Activated CD8-positive, alpha-beta memory T cell treated with anti-CD3 and anti-CD28 coated beads, Interleukin-2, amount 10 ng/mL, durations not matched to agents 7 days and 5 days (primary cell): ENCODE data around the gene CPSF7. TPM values are rescaled to one million over a fixed set of nuclear protein-coding genes. Genes with fewer than 3 reads are reported as not detected.
"Not testable (repeated sequence)": the region's sequence is repeated elsewhere in the genome, so short reads cannot be mapped to it uniquely, and the experiment has no call there.

Source experiments
- ATAC-seq: fragments of 150-1000 bp; cut with Tn5 transposase; one replicate; pipeline ENCODE4 v1.10.0; 2021; ENCODE audit warnings: moderate library complexity
- CTCF ChIA-PET: fragments of 350-600 bp; sonication (Branson Sonifier 250); formaldehyde crosslinking; loops from one replicate; lab custom pipeline; 2021; ENCODE audit warnings: antibody characterized with exemption; lab: Charles Lee
- DNase-seq: peaks from one replicate; pipeline ENCODE4 v3.0.0-alpha.2; 2020
- H3K27ac Mint-ChIP-seq: one replicate; pipeline ENCODE4 v1.8.0; 2021; ENCODE audit warnings: mild to moderate bottlenecking, mixed read lengths
- H3K27me3 Mint-ChIP-seq: one replicate; pipeline ENCODE4 v1.8.0; 2021; ENCODE audit warnings: mixed read lengths
- H3K36me3 Mint-ChIP-seq: one replicate; pipeline ENCODE4 v1.8.0; 2021; ENCODE audit warnings: mild to moderate bottlenecking, mixed read lengths
- H3K4me1 Mint-ChIP-seq: one replicate; pipeline ENCODE4 v1.8.0; 2021; ENCODE audit warnings: mixed read lengths
- H3K4me3 Mint-ChIP-seq: one replicate; pipeline ENCODE4 v1.8.0; 2021; ENCODE audit warnings: mild to moderate bottlenecking, moderate library complexity, mixed read lengths
- H3K9me3 Mint-ChIP-seq: one replicate; pipeline ENCODE4 v1.8.0; 2022; ENCODE audit warnings: low read depth, mixed read lengths
- total RNA-seq, 2 experiments: library from RNA; stranded (reverse); gene quantifications; one replicate each; pipeline ENCODE4 v1.2.3, GENCODE V29; 2021

CPSF7 gene
- total RNA-seq, 2 experiments from 2014 or later, result 103 to 118 TPM

- no peak for ATAC-seq
- DNase-seq, result no peak
- H3K4me3 Mint-ChIP-seq, result no peak overlapping the region
- H3K27me3 Mint-ChIP-seq, result no peaks in the 10 kb centered on the region
- no peak overlapping the region for H3K27ac Mint-ChIP-seq
- H3K9me3 Mint-ChIP-seq, result no peaks in the 10 kb centered on the region
- CTCF ChIA-PET, result interaction anchor here (1.3 kb wide), 1 partner anchor 8 kb away, joined by 3 read pairs; no protein-coding TSS in a partner anchor
- no peaks in the 10 kb centered on the region for H3K4me1 Mint-ChIP-seq
- H3K36me3 Mint-ChIP-seq, result peaks cover 11% of the 10 kb centered on the region
These were observed 30.7 kb upstream of the CPSF7 start for GRCh38 chr11:61460474-61460881.

DNA sequence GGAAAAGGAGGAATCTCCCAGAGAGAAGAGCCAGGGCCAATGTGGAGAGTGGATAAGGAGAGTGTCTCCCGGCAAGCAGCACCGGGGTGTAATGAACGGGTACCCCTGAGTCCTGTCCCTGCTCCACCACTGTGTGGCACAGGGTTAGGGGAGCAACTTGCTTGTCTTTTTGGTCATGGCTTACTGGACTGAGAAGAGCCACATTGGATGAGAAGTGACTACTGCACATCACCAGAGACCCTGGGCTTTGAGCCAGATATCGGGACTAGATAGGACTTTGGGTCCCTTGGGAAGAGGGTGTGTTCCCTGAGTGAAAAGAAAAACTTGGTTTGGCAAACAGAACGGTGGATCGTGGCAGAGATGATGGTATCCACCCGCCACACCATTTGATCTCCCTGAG is 24.7 kb upstream of the CPSF7 start:
- H3K4me1 Mint-ChIP-seq, result no peaks in the 10 kb centered on the region
- H3K9me3 Mint-ChIP-seq, result no peaks in the 10 kb centered on the region
- no peak overlapping the region for H3K27ac Mint-ChIP-seq
- H3K4me3 Mint-ChIP-seq, result no peak overlapping the region
- CTCF ChIA-PET, result interaction anchor here (2.3 kb wide), 1 partner anchor 18 kb away, joined by 9 read pairs; no protein-coding TSS in a partner anchor
- H3K27me3 Mint-ChIP-seq, result no peaks in the 10 kb centered on the region
- ATAC-seq (no peak), DNase-seq (no peak)
- H3K36me3 Mint-ChIP-seq, result peaks cover 15% of the 10 kb centered on the region

GRCh38 chr11:61453695-61454094 is 23.9 kb upstream of the CPSF7 start:
- DNase-seq (no peak), ATAC-seq (no peak)
- H3K27ac Mint-ChIP-seq, result no peak overlapping the region
- no peaks in the 10 kb centered on the region for H3K9me3 Mint-ChIP-seq
- peaks cover 18% of the 10 kb centered on the region for H3K36me3 Mint-ChIP-seq
- no peak overlapping the region for H3K4me3 Mint-ChIP-seq
- CTCF ChIA-PET, result interaction anchor here (2.3 kb wide), 1 partner anchor 18 kb away, joined by 9 read pairs; no protein-coding TSS in a partner anchor
- H3K4me1 Mint-ChIP-seq, result no peaks in the 10 kb centered on the region
- no peaks in the 10 kb centered on the region for H3K27me3 Mint-ChIP-seq

DNA sequence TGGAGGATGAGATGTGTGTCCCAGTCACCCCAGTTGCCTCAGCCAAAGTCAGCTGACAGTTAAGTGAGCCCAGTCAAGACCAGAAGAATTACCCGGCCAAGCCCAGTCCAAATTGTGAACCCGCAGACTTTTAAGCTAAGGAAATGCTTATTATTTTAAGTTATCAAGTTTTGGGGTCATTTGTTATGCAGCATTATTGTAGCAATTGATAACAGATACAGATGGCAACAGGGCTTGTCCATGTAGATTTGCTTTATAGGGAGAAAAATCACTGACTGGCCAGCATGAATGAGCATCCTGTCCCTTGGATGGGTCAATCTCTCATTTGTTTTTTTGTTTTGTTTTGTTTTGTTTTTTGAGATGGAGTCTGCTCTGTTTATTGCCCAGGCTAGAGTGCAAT is 23.1 kb upstream of the CPSF7 start:
- DNase-seq, result no peak
- H3K9me3 Mint-ChIP-seq, result no peaks in the 10 kb centered on the region
- ATAC-seq, result no peak
- peaks cover under 1% of the 10 kb centered on the region for H3K4me1 Mint-ChIP-seq
- CTCF ChIA-PET, result interaction anchor here (1.6 to 2.3 kb wide), 2 partner anchors 8 to 17 kb away, joined by 3 to 9 read pairs; no protein-coding TSS in a partner anchor
- H3K36me3 Mint-ChIP-seq, result peaks cover 25% of the 10 kb centered on the region
- no peak overlapping the region for H3K27ac Mint-ChIP-seq
- no peaks in the 10 kb centered on the region for H3K27me3 Mint-ChIP-seq
- no peak overlapping the region for H3K4me3 Mint-ChIP-seq

GRCh38 chr11:61448552-61448927 is 18.8 kb upstream of the CPSF7 start:
- no peaks in the 10 kb centered on the region for H3K27me3 Mint-ChIP-seq
- no peaks in the 10 kb centered on the region for H3K9me3 Mint-ChIP-seq
- peaks cover 16% of the 10 kb centered on the region for H3K4me1 Mint-ChIP-seq
- ATAC-seq (no peak), DNase-seq (no peak)
- H3K36me3 Mint-ChIP-seq, result peaks cover 30% of the 10 kb centered on the region
- CTCF ChIA-PET, result interaction anchor here (0.6 to 8.6 kb wide), 5 partner anchors 10 to 69 kb away, joined by 3 to 63 read pairs (median 24); no protein-coding TSS in a partner anchor
- H3K4me3 Mint-ChIP-seq, result no peak overlapping the region
- no peak overlapping the region for H3K27ac Mint-ChIP-seq

DNA sequence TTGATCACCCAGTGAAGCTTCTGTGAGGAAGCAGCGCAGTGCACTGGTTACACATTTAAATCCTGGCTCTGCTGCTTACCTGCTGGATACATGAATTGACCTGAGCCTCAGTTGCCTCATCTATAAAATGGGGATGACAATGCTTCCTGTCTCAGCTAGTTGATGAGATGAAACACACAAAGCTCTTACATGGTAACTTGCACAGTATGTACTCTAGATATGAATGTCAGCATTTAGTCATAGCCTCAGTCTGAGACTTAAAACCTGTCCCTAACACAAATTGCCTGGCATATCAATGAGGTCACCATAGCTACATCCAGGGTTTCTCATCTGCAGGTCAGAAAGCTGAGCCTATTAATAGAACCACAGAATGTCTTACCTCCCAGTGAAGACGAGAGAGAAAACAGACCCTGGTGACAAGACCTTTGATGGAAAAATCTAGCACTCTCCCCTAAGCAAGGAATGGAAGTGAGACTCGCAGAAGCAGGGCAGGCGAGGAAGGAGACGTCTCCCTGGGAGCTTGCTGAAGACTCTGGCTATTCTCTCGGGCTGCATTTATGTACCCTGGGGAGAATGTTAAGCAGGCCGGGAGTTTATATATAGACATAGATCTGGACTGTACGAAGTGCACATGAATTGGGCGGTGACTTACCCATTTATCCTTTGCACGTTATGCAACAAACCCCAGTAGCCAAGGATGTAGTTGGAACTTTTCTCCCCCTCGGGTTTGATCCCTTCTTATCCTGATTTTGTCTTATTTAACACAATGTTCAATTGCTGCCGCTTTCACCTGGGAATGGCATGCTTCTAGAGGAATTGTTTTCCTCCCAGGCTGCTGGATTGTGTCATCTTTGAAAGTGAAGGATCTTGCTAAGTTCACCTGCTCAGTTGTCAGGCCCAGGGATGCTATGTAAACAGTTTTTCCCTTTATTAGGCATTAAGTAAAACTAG is 18.1 kb upstream of the CPSF7 start:
- Mint-ChIP-seq H3K36me3 (peaks cover 35% of the 10 kb centered on the region), H3K4me3 (no peak overlapping the region), H3K27ac (no peak overlapping the region), H3K27me3 (no peaks in the 10 kb centered on the region), H3K4me1 (peaks cover 16% of the 10 kb centered on the region), H3K9me3 (no peaks in the 10 kb centered on the region)
- ATAC-seq, result peak; percentile 43
- no peak for DNase-seq
- CTCF ChIA-PET, result interaction anchor here (0.6 to 8.6 kb wide), 10 partner anchors 10 to 112 kb away, joined by 3 to 63 read pairs (median 12); partner anchors contain the start of genes CPSF7, LRRC10B and SDHAF2

GRCh38 chr11:61446211-61446651 is 16.5 kb upstream of the CPSF7 start:
- DNase-seq (peak; percentile 87), ATAC-seq (peak; percentile 88)
- Mint-ChIP-seq H3K4me3 (no peak overlapping the region), H3K27me3 (no peaks in the 10 kb centered on the region), H3K27ac (no peak overlapping the region), H3K36me3 (peaks cover 40% of the 10 kb centered on the region), H3K4me1 (peaks cover 16% of the 10 kb centered on the region), H3K9me3 (no peaks in the 10 kb centered on the region)
- CTCF ChIA-PET, result interaction anchor here (0.8 to 8.6 kb wide), 16 partner anchors 11 to 303 kb away, joined by 3 to 63 read pairs (median 6); partner anchors contain the start of genes CPSF7, CYB561A3, LRRC10B and SDHAF2

DNA sequence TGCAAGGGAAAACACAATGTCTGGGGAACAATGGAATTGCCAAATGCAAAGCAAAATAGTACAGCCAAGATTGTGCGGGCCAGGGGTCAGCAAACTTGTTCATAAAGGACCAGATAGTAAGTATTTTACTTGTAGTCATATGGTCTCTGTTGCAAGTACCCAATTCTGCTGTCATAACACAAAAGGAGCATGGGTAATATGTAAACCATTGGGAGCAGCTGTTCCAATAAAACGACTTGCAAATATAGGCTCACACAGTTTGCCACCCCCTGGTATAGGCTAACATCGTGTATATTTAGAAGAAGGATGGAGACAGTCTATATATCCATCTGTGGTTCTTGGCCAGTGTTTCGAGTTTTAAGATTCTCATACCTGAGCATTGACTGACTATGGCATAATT is 15.7 kb upstream of the CPSF7 start:
- Mint-ChIP-seq H3K9me3 (no peaks in the 10 kb centered on the region), H3K4me1 (peaks cover 16% of the 10 kb centered on the region), H3K27me3 (no peaks in the 10 kb centered on the region), H3K27ac (no peak overlapping the region), H3K4me3 (no peak overlapping the region), H3K36me3 (peaks cover 38% of the 10 kb centered on the region)
- CTCF ChIA-PET, result interaction anchor here (1.1 to 8.6 kb wide), 12 partner anchors 10 to 185 kb away, joined by 3 to 63 read pairs (median 8); partner anchors contain the start of genes CPSF7, CYB561A3, SDHAF2 and TMEM138
- no peak for ATAC-seq
- no peak for DNase-seq

GRCh38 chr11:61442616-61443015 is 12.8 kb upstream of the CPSF7 start:
- DNase-seq (no peak), ATAC-seq (no peak)
- Mint-ChIP-seq H3K27me3 (no peaks in the 10 kb centered on the region), H3K27ac (no peak overlapping the region), H3K36me3 (peaks cover 45% of the 10 kb centered on the region), H3K9me3 (no peaks in the 10 kb centered on the region), H3K4me1 (peaks cover 13% of the 10 kb centered on the region), H3K4me3 (no peak overlapping the region)
- CTCF ChIA-PET, result interaction anchor here (0.8 to 1.4 kb wide), 3 partner anchors 13 to 309 kb away, joined by 3 to 4 read pairs (median 3); partner anchors contain the start of genes CPSF7 and SDHAF2

DNA sequence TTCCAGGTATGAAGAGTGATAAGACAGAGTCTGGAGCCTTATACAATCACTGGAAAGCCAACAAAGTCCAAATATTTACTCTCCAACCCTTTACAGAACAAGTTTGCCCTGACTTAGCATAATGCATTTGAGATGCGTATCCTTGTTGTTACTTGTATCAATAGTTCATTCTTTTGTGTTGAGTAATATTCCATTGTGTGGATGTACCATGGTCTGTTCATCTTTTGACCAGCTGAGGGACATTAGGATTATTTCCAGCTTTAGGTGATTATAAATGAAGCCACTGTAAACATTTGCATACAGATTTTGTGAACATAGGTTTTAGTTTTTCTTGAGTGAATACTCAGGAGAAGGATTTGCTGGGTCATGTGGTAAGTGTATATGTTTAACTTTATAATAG is 9.8 kb upstream of the CPSF7 start:
- no peak for DNase-seq
- no peaks in the 10 kb centered on the region for H3K27me3 Mint-ChIP-seq
- no peak overlapping the region for H3K27ac Mint-ChIP-seq
- H3K4me1 Mint-ChIP-seq, result peaks cover 13% of the 10 kb centered on the region
- CTCF ChIA-PET, result no interaction called here
- H3K9me3 Mint-ChIP-seq, result no peaks in the 10 kb centered on the region
- peaks cover 55% of the 10 kb centered on the region for H3K36me3 Mint-ChIP-seq
- H3K4me3 Mint-ChIP-seq, result no peak overlapping the region
- no peak for ATAC-seq

- Mint-ChIP-seq H3K36me3 (peaks cover 55% of the 10 kb centered on the region), H3K27me3 (no peaks in the 10 kb centered on the region), H3K4me1 (peaks cover 25% of the 10 kb centered on the region), H3K27ac (no peak overlapping the region), H3K9me3 (no peaks in the 10 kb centered on the region), H3K4me3 (no peak overlapping the region)
- ATAC-seq (no peak), DNase-seq (no peak)
- CTCF ChIA-PET, result interaction anchor here (1.6 to 4.8 kb wide), 2 partner anchors 7 to 102 kb away, joined by 6 to 48 read pairs; partner anchors contain the start of genes CPSF7, DDB1, SDHAF2 and TKFC
These were observed 7.7 kb upstream of the CPSF7 start for GRCh38 chr11:61437496-61437895.

DNA sequence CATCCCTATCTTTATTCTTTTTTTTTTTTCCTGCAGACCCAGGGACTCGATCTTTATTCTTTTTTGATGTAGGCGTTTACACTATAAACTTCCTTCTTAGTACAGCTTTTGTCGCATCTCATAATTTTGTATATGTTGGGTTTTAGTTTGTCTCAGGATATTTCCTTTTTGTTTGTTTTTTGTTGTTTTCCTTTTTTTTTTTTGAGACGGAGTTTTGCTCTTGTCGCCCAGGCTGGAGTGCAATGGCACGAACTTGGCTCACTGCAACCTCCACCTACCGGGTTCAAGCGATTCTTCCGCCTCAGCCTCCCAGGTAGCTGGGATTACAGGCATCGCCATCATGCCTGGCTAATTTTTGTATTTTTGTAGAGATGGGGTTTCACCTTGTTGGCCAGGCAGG is 1.1 kb upstream of the CPSF7 start:
- CTCF ChIA-PET, result interaction anchor here (1.2 to 2.4 kb wide), 4 partner anchors 8 to 93 kb away, joined by 3 to 13 read pairs (median 5); no protein-coding TSS in a partner anchor
- not testable (repeated sequence) for DNase-seq, H3K27me3 Mint-ChIP-seq, H3K9me3 Mint-ChIP-seq, ATAC-seq
- peaks cover 60% of the 10 kb centered on the region for H3K4me1 Mint-ChIP-seq
- peak overlapping the region; percentile 100 for H3K27ac Mint-ChIP-seq
- peak overlapping the region; percentile 98 for H3K4me3 Mint-ChIP-seq
- H3K36me3 Mint-ChIP-seq, result peaks cover 39% of the 10 kb centered on the region

DNA sequence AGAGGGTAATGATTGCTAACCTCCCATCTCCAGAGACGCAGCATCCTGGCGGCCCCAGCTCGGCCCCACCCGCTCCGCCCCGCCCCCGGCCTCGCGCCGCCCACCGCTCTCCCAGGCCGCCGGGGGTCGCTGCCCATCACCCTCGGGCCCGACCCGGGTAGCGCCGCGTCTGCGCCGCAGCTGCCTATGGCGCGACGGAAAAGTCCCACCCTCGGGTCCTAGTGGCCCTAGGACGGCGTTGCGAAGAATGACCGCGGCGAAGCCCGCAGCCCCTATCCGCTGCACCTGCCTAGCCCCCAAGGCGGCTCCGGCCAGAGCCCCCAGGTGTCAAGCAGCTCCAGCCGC is 457 bp downstream of the CPSF7 start:
- H3K4me3 Mint-ChIP-seq, result peak overlapping the region; percentile 98
- peak; percentile 79 for DNase-seq
- CTCF ChIA-PET, result interaction anchor here (1.0 to 2.6 kb wide), 13 partner anchors 9 to 102 kb away, joined by 3 to 13 read pairs (median 6); partner anchors contain the start of genes DDB1, TKFC and TMEM216
- no peaks in the 10 kb centered on the region for H3K27me3 Mint-ChIP-seq
- peak overlapping the region; percentile 100 for H3K27ac Mint-ChIP-seq
- H3K36me3 Mint-ChIP-seq, result peaks cover 45% of the 10 kb centered on the region
- H3K4me1 Mint-ChIP-seq, result peaks cover 65% of the 10 kb centered on the region
- peak; percentile 63 for ATAC-seq
- H3K9me3 Mint-ChIP-seq, result no peaks in the 10 kb centered on the region
